ENCODE results near the gene SEMA4A. TPM values are rescaled to one million over a fixed set of nuclear protein-coding genes. Genes with fewer than 3 reads are reported as not detected.
A peak's percentile ranks its signal among the peaks of the same experiment; 100 is the strongest.

SEMA4A gene
- total and polyA plus RNA-seq, 9 of the 15 experiments (the other 6 are each of a cell fraction or from before 2014, with no cell fraction given): 0.04 to 1.7 (median 0.45) TPM

DNA sequence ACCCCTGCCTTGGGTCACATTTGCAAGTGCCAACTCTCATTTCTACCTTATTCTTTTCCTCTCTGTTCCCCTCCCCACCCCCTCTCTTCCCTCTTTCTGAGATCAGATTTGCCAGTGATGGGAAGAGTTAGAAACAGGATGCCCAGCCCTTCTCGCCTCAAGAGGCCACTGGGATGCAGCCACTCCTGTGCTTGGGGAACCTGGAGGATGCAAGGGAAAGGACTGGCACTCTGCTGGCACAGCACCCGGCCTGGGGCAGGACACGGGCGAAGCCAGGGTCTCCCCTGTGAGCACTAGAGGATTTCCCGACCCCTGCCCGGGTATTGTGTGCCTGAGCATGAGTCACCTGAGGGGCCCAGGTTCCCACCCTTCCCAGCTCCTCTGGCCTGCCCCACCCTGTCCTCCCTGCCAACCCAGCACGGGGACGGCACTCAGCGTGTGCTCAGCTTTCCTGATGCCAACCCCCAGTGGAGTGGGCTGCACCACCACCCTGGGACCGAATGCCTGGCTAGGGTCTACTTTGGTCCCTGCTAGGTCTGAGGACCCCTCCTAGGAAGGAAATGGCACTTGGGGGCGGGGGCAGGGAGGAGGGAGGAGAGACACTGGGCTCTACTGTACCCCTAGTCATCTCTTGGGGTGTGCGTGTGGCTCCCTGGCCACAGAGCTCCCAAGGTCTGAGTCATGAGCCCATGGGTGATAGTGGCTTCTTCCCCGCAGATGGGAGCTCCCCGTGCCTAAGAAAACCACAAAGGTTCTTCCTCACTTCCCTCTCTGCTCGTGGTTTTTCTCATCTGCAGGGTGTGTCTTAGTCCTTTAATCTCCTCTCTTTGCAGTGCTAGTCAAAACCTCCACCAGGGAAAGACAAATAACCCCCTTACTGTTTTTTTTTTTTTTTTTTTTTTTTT is 26.5 kb upstream of the SEMA4A start:
- no peaks in the 10 kb centered on the region for H3K27me3 ChIP-seq (ENCODE audit: control insufficient read depth in 2 of 2, insufficient read depth in 2 of 2, low read length in 2 of 2)
- peaks cover 42% of the 10 kb centered on the region for H4K20me1 ChIP-seq (replicated peaks; ENCODE audit: control insufficient read depth, insufficient read depth, low read length)
- ChIA-PET POLR2A (interaction anchor here (0.7 to 6.5 kb wide), 8 partner anchors 7 to 158 kb away, joined by 3 to 76 read pairs (median 4); partner anchors contain the start of genes LMNA and SMG5), CTCF (ENCODE audit: low intra/inter-chr PET ratio) (no interaction called here)
- peak overlapping the region; percentile 83 for H3K4me2 ChIP-seq (ENCODE audit: insufficient read depth, low read length)
- peak; percentile 9 for ATAC-seq
- peak overlapping the region; percentile 26; the same call in 1 of the 2 replicates for H3K4me3 ChIP-seq
- intact Hi-C loops (cut with micrococcal nuclease) (loop anchor here (10.0 kb wide), 1 partner anchor 192 kb away; the partner anchor contains the start of gene KHDC4), in situ Hi-C loops (cut with MboI) (no loop called here)
- H2AFZ ChIP-seq (ENCODE audit: low read depth, low read length): no peak overlapping the region
- H3K9me3 ChIP-seq (replicated peaks; ENCODE audit: control insufficient read depth, insufficient read depth, low read depth, low read length): no peaks in the 10 kb centered on the region
- BruUV-seq (replicated peaks): no TSS peak
- peaks cover 51% of the 10 kb centered on the region; the same call in 2 of the 3 replicates for H3K36me3 ChIP-seq (ENCODE audit: control insufficient read depth, insufficient read depth, low read length)
- peak in 2 of 4 experiments; percentile 57 to 88 for DNase-seq (ENCODE audit: extremely low read depth in 1 of 4, low spot score in 3 of 4)
- peaks cover 89% of the 10 kb centered on the region for H3K79me2 ChIP-seq (ENCODE audit: control insufficient read depth, insufficient read depth, low read length)
- H3K27ac ChIP-seq (ENCODE audit: extremely low read depth, low read depth, low read length): peak overlapping the region; percentile 82
- WGBS (ENCODE audit: insufficient coverage, low coverage, missing lambda C conversion rate): 26% methylated on average over 15 of the region's 15 CpGs
- peaks cover 75 to 80% of the 10 kb centered on the region in 2 experiments for H3K4me1 ChIP-seq (replicated peaks in 1 of 2; ENCODE audit: control insufficient read depth in 2 of 2, insufficient read depth in 2 of 2, low read length in 2 of 2)
- peaks cover 10% of the 10 kb centered on the region for H3K9me1 ChIP-seq (ENCODE audit: control insufficient read depth, insufficient read depth, low read length)
- FAIRE-seq: peak; percentile 84
- peak overlapping the region; percentile 60 to 85; a peak in 3 of 4 replicates for H3K9ac ChIP-seq (ENCODE audit: insufficient read depth in 1 of 2, low read depth in 2 of 2, low read length in 2 of 2)
- no peak for TF ChIP-seq RFX5 (IDR thresholded peaks at IDR 0.05; ENCODE audit: low read depth, low read length)
- TF ChIP-seq, protein P1, sequence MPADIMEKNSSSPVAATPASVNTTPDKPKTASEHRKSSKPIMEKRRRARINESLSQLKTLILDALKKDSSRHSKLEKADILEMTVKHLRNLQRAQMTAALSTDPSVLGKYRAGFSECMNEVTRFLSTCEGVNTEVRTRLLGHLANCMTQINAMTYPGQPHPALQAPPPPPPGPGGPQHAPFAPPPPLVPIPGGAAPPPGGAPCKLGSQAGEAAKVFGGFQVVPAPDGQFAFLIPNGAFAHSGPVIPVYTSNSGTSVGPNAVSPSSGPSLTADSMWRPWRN (IDR thresholded peaks at IDR 0.05; ENCODE audit: low read depth): peak; percentile 81
- peak in 1 of 2 experiments; percentile 17; a peak in 1 of 4 replicates for TF ChIP-seq TRIM24 (IDR thresholded peaks at IDR 0.05)
- TF ChIP-seq HEY1 (CRISPR knock-in tag; IDR thresholded peaks at IDR 0.05; ENCODE audit: borderline replicate concordance): 0 out of 2 replicates have a peak, but pooled peaks have one; percentile 39
- peak; percentile 39; the same call in 1 of the 2 replicates for TF ChIP-seq CXXC5 (CRISPR knock-in tag; IDR thresholded peaks at IDR 0.05)
- TF ChIP-seq FOXP1 (CRISPR knock-in tag; IDR thresholded peaks at IDR 0.05): no peak
- peak; percentile 54; the same call in 1 of the 2 replicates for TF ChIP-seq ZNF644 (tag; IDR thresholded peaks at IDR 0.05; ENCODE audit: low read depth)
- peak in 1 of 2 experiments; percentile 60; a peak in 1 of 4 replicates for TF ChIP-seq RCOR1 (IDR thresholded peaks at IDR 0.05; ENCODE audit: borderline replicate concordance in 1 of 2, low read depth in 2 of 2, low read length in 2 of 2)
- TF ChIP-seq, protein P2, sequence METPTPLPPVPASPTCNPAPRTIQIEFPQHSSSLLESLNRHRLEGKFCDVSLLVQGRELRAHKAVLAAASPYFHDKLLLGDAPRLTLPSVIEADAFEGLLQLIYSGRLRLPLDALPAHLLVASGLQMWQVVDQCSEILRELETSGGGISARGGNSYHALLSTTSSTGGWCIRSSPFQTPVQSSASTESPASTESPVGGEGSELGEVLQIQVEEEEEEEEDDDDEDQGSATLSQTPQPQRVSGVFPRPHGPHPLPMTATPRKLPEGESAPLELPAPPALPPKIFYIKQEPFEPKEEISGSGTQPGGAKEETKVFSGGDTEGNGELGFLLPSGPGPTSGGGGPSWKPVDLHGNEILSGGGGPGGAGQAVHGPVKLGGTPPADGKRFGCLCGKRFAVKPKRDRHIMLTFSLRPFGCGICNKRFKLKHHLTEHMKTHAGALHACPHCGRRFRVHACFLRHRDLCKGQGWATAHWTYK (CRISPR knock-in tag; IDR thresholded peaks at IDR 0.05): 0 out of 2 replicates have a peak, but pooled peaks have one; percentile 9
- no peak for TF ChIP-seq RBM39 (optimal IDR thresholded peaks at IDR 0.05; ENCODE audit: low read depth, low read length)
- peak; percentile 75 for TF ChIP-seq SMARCA4 (IDR thresholded peaks at IDR 0.05)
- TF ChIP-seq, protein P3, sequence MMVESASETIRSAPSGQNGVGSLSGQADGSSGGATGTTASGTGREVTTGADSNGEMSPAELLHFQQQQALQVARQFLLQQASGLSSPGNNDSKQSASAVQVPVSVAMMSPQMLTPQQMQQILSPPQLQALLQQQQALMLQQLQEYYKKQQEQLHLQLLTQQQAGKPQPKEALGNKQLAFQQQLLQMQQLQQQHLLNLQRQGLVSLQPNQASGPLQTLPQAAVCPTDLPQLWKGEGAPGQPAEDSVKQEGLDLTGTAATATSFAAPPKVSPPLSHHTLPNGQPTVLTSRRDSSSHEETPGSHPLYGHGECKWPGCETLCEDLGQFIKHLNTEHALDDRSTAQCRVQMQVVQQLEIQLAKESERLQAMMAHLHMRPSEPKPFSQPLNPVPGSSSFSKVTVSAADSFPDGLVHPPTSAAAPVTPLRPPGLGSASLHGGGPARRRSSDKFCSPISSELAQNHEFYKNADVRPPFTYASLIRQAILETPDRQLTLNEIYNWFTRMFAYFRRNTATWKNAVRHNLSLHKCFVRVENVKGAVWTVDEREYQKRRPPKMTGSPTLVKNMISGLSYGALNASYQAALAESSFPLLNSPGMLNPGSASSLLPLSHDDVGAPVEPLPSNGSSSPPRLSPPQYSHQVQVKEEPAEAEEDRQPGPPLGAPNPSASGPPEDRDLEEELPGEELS (CRISPR knock-in tag; IDR thresholded peaks at IDR 0.05; ENCODE audit: borderline replicate concordance): 0 out of 2 replicates have a peak, but pooled peaks have one; percentile 79
- no peak; a peak in 1 of 4 replicates for TF ChIP-seq RAD21 (CRISPR knock-in tag; conservative IDR thresholded peaks at IDR 0.05 in 1 of 2, IDR thresholded peaks at IDR 0.05 in 1 of 2)
- TF ChIP-seq MAFK (IDR thresholded peaks at IDR 0.05; ENCODE audit: low read length): peak; percentile 21; the same call in 1 of the 2 replicates
- TF ChIP-seq, protein P4, sequence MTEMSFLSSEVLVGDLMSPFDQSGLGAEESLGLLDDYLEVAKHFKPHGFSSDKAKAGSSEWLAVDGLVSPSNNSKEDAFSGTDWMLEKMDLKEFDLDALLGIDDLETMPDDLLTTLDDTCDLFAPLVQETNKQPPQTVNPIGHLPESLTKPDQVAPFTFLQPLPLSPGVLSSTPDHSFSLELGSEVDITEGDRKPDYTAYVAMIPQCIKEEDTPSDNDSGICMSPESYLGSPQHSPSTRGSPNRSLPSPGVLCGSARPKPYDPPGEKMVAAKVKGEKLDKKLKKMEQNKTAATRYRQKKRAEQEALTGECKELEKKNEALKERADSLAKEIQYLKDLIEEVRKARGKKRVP (CRISPR knock-in tag; IDR thresholded peaks at IDR 0.05): no peak
